Neural crest cell (in vitro differentiated cells): ENCODE results near the gene COL15A1. TPM values are rescaled to one million over a fixed set of nuclear protein-coding genes. Genes with fewer than 3 reads are reported as not detected.

ENCODE experiments used
- DNase-seq: peaks from one replicate; pipeline ENCODE4 v3.0.0; 2021; ENCODE audit warnings: low read depth, mixed read lengths, low spot score
- H3K27ac Mint-ChIP-seq: one replicate; pipeline ENCODE4 v1.8.0; 2021; ENCODE audit warnings: mild to moderate bottlenecking, mixed read lengths; ENCODE audit not compliant: unreplicated experiment
- H3K27me3 Mint-ChIP-seq: 2 replicates; pipeline ENCODE4 v1.8.0; 2021; ENCODE audit warnings: low read depth, mild to moderate bottlenecking, mixed read lengths
- H3K36me3 Mint-ChIP-seq: 2 replicates; pipeline ENCODE4 v1.8.0; 2021; ENCODE audit warnings: low read depth, mild to moderate bottlenecking, mixed read lengths
- H3K4me1 Mint-ChIP-seq: 2 replicates; pipeline ENCODE4 v1.8.0; 2021; ENCODE audit warnings: mixed read lengths
- H3K4me3 Mint-ChIP-seq: one replicate; pipeline ENCODE4 v1.8.0; 2021; ENCODE audit warnings: mild to moderate bottlenecking, mixed read lengths
- H3K9me3 Mint-ChIP-seq: 2 replicates; pipeline ENCODE4 v1.8.0; 2021; ENCODE audit warnings: mixed read lengths
- total RNA-seq: library from RNA; stranded (reverse); gene quantifications from 2 replicates; pipeline ENCODE4 v1.2.1, GENCODE V29; 2021
- TF ChIP-seq, protein P1 (sequence below): fragments of 200-600 bp; sonication (generic); conservative IDR thresholded peaks from 2 replicates; pipeline ENCODE4 v1.5.0; 2021; ENCODE audit warnings: antibody characterized with exemption, mild to moderate bottlenecking

Gene COL15A1
- total RNA-seq, 1 donor from 2014 or later: 0.33 TPM

DNA sequence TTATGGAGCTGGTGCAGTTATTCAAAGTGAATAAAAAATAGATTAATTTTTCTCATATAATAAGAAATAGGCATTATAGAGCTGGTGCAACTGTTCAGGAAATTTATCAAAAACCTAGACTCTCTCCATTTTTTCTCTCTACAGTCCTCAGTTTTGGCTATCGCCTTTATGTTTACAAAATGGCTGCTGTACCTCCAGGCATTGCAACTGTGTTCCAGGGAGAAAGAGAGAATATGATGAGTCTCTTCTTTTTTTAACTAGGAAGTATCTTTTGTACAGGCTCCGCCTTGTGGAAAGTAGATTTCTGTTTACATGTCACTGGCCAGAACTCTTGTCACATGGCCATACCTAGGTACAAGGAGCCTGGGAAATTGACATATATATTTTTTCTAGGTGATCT, 158.1 kb downstream of the COL15A1 start:
- H3K4me1 Mint-ChIP-seq: peaks cover 29% of the 10 kb centered on the region
- no peak for DNase-seq
- TF ChIP-seq, protein P1, sequence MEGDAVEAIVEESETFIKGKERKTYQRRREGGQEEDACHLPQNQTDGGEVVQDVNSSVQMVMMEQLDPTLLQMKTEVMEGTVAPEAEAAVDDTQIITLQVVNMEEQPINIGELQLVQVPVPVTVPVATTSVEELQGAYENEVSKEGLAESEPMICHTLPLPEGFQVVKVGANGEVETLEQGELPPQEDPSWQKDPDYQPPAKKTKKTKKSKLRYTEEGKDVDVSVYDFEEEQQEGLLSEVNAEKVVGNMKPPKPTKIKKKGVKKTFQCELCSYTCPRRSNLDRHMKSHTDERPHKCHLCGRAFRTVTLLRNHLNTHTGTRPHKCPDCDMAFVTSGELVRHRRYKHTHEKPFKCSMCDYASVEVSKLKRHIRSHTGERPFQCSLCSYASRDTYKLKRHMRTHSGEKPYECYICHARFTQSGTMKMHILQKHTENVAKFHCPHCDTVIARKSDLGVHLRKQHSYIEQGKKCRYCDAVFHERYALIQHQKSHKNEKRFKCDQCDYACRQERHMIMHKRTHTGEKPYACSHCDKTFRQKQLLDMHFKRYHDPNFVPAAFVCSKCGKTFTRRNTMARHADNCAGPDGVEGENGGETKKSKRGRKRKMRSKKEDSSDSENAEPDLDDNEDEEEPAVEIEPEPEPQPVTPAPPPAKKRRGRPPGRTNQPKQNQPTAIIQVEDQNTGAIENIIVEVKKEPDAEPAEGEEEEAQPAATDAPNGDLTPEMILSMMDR: no peak
- peaks cover 6% of the 10 kb centered on the region for H3K9me3 Mint-ChIP-seq
- no peaks in the 10 kb centered on the region for H3K36me3 Mint-ChIP-seq
- H3K27ac Mint-ChIP-seq: no peak overlapping the region
- H3K4me3 Mint-ChIP-seq: no peak overlapping the region
- H3K27me3 Mint-ChIP-seq: peaks cover 25% of the 10 kb centered on the region

DNA sequence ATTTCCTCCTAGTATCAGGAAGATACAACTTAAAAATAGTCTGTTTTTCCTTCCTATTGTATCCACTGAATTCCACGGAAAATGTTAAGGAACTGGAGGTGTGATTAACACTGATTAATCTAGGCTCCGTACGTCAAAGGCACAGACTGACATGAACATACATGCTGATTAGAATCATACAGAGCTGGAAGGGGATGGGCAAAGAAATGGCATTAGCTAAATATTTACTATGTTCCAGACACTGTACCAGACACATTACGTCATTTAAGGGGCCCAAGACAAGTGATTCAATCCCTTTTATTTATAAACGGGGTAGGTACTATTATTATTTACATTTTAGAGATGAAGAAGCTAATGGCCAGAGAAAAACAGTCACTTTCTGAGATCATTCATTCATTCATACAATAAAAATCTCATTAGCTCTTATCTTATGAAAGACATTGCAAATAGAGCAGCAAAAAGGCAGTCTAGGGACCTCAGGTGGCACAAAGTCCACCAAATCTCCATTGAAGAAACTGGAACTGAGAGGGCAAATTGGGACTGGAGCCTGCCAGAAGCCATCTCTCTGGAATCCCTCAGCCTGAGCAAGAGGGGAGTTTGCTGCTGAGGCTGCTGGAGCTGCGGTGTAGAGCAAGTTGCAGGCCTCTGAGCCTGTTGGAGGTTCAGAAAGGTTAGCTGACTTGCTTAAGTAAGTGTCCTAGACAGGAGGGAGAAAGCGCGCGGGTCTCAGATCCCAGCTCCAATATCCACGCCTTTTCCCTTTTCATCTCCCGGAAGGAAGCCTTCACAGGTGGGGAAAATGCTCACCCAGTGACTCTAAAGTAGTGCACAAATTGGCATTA, 159.6 kb downstream of the COL15A1 start:
- peaks cover 37% of the 10 kb centered on the region for H3K4me1 Mint-ChIP-seq
- H3K4me3 Mint-ChIP-seq: peak overlapping the region; percentile 93
- H3K27me3 Mint-ChIP-seq: peaks cover 25% of the 10 kb centered on the region
- H3K36me3 Mint-ChIP-seq: no peaks in the 10 kb centered on the region
- no peak overlapping the region for H3K27ac Mint-ChIP-seq
- H3K9me3 Mint-ChIP-seq: peaks cover 6% of the 10 kb centered on the region
- TF ChIP-seq, protein P1: no peak
- DNase-seq: no peak

GRCh38 chr9:99103901-99104458, 160.3 kb downstream of the COL15A1 start:
- TF ChIP-seq, protein P1: no peak
- peaks cover 6% of the 10 kb centered on the region for H3K9me3 Mint-ChIP-seq
- DNase-seq: no peak
- peaks cover 44% of the 10 kb centered on the region for H3K4me1 Mint-ChIP-seq
- peaks cover 22% of the 10 kb centered on the region for H3K27me3 Mint-ChIP-seq
- H3K27ac Mint-ChIP-seq: peak overlapping the region; percentile 39
- peak overlapping the region; percentile 93 for H3K4me3 Mint-ChIP-seq
- H3K36me3 Mint-ChIP-seq: no peaks in the 10 kb centered on the region

DNA sequence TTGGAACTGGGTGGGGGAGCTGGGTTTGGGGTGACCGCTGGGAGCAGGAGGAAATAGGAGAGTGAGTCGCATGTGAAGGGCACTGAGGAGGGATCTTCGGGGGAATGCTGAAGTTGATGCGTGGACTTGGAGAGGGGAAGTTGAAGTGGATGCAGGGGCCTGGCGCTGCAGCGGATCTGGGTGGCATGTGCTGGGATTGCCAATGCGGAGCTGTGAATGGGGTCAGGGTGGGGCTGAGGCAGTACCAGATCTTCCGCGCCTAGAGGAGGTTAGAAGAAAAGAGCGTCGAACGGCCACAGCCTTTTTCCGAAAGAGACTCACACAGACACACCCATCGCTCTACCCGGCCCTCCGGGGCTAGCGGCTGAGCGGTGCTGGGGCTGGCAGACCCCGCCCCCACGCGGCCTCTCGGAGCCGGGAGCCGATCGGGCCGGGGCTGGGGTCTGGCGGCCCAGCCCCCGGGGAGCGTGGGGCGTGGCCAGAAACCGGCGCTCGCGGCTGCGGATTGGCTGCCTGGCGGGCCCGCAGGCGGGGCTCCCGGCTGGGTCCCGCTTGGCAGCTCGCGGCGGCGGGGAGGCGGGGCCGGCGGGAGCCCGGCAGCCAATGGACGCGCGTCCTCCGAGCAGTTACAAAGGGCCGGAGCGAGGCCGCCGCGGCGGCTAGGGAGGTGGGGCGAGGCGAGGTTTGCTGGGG, 160.9 kb downstream of the COL15A1 start, which contains the start of gene TGFBR1:
TGFBR1 (plus strand) TSS at position 655 of the 693 bp plus-strand sequence. CDS start 93 bp downstream, outside the sequence.
- TF ChIP-seq, protein P1: no peak
- Mint-ChIP-seq H3K4me3 (peak within 1 kb of the TSS; percentile 93), H3K27ac (peak within 1 kb of the TSS; percentile 54), H3K9me3 (no peaks in the 10 kb centered on the region), H3K27me3 (peaks cover 17% of the 10 kb centered on the region), H3K4me1 (peaks cover 48% of the 10 kb centered on the region), H3K36me3 (no peaks in the 10 kb centered on the region)
- peak; percentile 89 for DNase-seq

GRCh38 chr9:99105152-99106043, 161.7 kb downstream of the COL15A1 start:
- Mint-ChIP-seq H3K27me3 (peaks cover 17% of the 10 kb centered on the region), H3K27ac (peak overlapping the region; percentile 54), H3K9me3 (no peaks in the 10 kb centered on the region), H3K36me3 (no peaks in the 10 kb centered on the region), H3K4me3 (peak overlapping the region; percentile 91), H3K4me1 (peaks cover 52% of the 10 kb centered on the region)
- DNase-seq: peak; percentile 57
- TF ChIP-seq, protein P1: no peak
